Activated T-cell treated with anti-CD3 and anti-CD28 coated beads for 1 hour (primary cell): ENCODE results near the gene FUT3.
"Not testable (repeated sequence)": the region's sequence is repeated elsewhere in the genome, so short reads cannot be mapped to it uniquely, and the experiment has no call there.

Source experiments
- DNase-seq: peaks from one replicate; pipeline ENCODE4 v3.0.0-alpha.2; 2020; ENCODE audit warnings: low read depth

The FUT3 gene

GRCh38 chr19:5847846-5848245 is 3.4 kb downstream of the FUT3 start:
- DNase-seq: not testable (repeated sequence)

GRCh38 chr19:5844456-5845433 is 6.5 kb downstream of the FUT3 start:
- DNase-seq: no peak

- no peak for DNase-seq
Observed at GRCh38 chr19:5843295-5843927, 7.8 kb downstream of the FUT3 start.

- not testable (repeated sequence) for DNase-seq
Observed at GRCh38 chr19:5841735-5842111, 9.5 kb downstream of the FUT3 start.

- no peak for DNase-seq
Observed at GRCh38 chr19:5839065-5840017, 11.9 kb downstream of the FUT3 start, which contains the start of gene FUT6. TSS of gene FUT6 (minus strand) at chr19:5839702. CDS start at chr19:5832567, 7,135 bp downstream.

GRCh38 chr19:5838353-5839064 is 12.7 kb downstream of the FUT3 start:
- no peak for DNase-seq

- DNase-seq: no peak
Observed at GRCh38 chr19:5837761-5838352, 13.4 kb downstream of the FUT3 start.

GRCh38 chr19:5832527-5833216 is 18.6 kb downstream of the FUT3 start:
- DNase-seq: no peak

GRCh38 chr19:5832061-5832460 is 19.2 kb downstream of the FUT3 start:
- no peak for DNase-seq

- DNase-seq: no peak
Observed at GRCh38 chr19:5831159-5831558, 20.1 kb downstream of the FUT3 start.

- no peak for DNase-seq
Observed at GRCh38 chr19:5829567-5830310, 21.5 kb downstream of the FUT3 start.

GRCh38 chr19:5828661-5829566 is 22.3 kb downstream of the FUT3 start:
- no peak for DNase-seq

- peak; percentile 87 for DNase-seq
Observed at GRCh38 chr19:5827891-5828660, 23.2 kb downstream of the FUT3 start.

- no peak for DNase-seq
Observed at GRCh38 chr19:5827342-5827890, 23.8 kb downstream of the FUT3 start.

- no peak for DNase-seq
Observed at GRCh38 chr19:5826531-5827341, 24.5 kb downstream of the FUT3 start.

GRCh38 chr19:5825178-5825577 is 26.1 kb downstream of the FUT3 start:
- no peak for DNase-seq

- DNase-seq: no peak
Observed at GRCh38 chr19:5824751-5825150, 26.5 kb downstream of the FUT3 start.
